Naive B cell (primary cell): ENCODE data around the gene C1orf159. TPM values are rescaled to one million over a fixed set of nuclear protein-coding genes. Genes with fewer than 3 reads are reported as not detected.

Source experiments
- ATAC-seq, 2 donors: fragments of 150-1000 bp; cut with Tn5 transposase; 2 replicates each; pipeline ENCODE4 v1.10.0; 2021; ENCODE audit warnings: low read depth in 2 of 2, mild to moderate bottlenecking in 2 of 2, moderate library complexity in 2 of 2
- DNase-seq: peaks from one replicate; pipeline ENCODE4 v3.0.0; 2022
- H3K27ac Mint-ChIP-seq, 6 donors: one replicate each; pipeline ENCODE4 v1.8.0; 2020 to 2022; ENCODE audit warnings: mild to moderate bottlenecking in 6 of 6, mixed read lengths in 6 of 6, moderate library complexity in 5 of 6, inconsistent platforms in 2 of 6
- H3K27me3 Mint-ChIP-seq, 3 donors: one replicate each; pipeline ENCODE4 v1.8.0; 2021 to 2022; ENCODE audit warnings: mixed read lengths in 3 of 3, mild to moderate bottlenecking in 1 of 3
- H3K36me3 Mint-ChIP-seq, 2 donors: one replicate each; pipeline ENCODE4 v1.8.0; 2020 to 2022; ENCODE audit warnings: mixed read lengths in 2 of 2, inconsistent platforms in 1 of 2, mild to moderate bottlenecking in 1 of 2
- H3K4me1 Mint-ChIP-seq, 3 donors: one replicate each; pipeline ENCODE4 v1.8.0; 2020 to 2022; ENCODE audit warnings: mixed read lengths in 3 of 3, inconsistent platforms in 1 of 3, mild to moderate bottlenecking in 1 of 3, moderate library complexity in 1 of 3
- H3K4me3 Mint-ChIP-seq, 8 donors: one replicate each; pipeline ENCODE4 v1.8.0; 2020 to 2022; ENCODE audit warnings: mild to moderate bottlenecking in 8 of 8, mixed read lengths in 8 of 8, moderate library complexity in 8 of 8, inconsistent platforms in 2 of 8
- H3K9me3 Mint-ChIP-seq, 7 donors: one replicate each; pipeline ENCODE4 v1.8.0; 2020 to 2022; ENCODE audit warnings: mixed read lengths in 7 of 7, mild to moderate bottlenecking in 5 of 7, inconsistent platforms in 2 of 7, moderate library complexity in 1 of 7
- polyA plus RNA-seq, 6 donors: library from polyadenylated mRNA; unstranded; fragments of 300-500 nt; fragmentation: Illumina TruSeq; gene quantifications; one replicate each; pipeline ENCODE4 v1.2.3, GENCODE V29; 2021; ENCODE audit warnings: low read depth in 6 of 6

C1orf159 gene
- polyA plus RNA-seq, 6 donors from 2014 or later, result 2.0 to 6.3 (median 4.3) TPM; not detected in 1

- Mint-ChIP-seq H3K4me3 (no peak overlapping the region), H3K27me3 (peaks cover 0 to 18% (median 13%) of the 10 kb centered on the region in 3 donors), H3K4me1 (peaks cover 8 to 19% (median 11%) of the 10 kb centered on the region in 3 donors), H3K27ac (no peak overlapping the region), H3K9me3 (peaks cover 0 to 5% (median 0%) of the 10 kb centered on the region in 7 donors), H3K36me3 (no peaks in the 10 kb centered on the region)
- no peak for DNase-seq
- ATAC-seq, result no peak
Observed at GRCh38 chr1:1054971-1055370, 60.9 kb downstream of the C1orf159 start.

DNA sequence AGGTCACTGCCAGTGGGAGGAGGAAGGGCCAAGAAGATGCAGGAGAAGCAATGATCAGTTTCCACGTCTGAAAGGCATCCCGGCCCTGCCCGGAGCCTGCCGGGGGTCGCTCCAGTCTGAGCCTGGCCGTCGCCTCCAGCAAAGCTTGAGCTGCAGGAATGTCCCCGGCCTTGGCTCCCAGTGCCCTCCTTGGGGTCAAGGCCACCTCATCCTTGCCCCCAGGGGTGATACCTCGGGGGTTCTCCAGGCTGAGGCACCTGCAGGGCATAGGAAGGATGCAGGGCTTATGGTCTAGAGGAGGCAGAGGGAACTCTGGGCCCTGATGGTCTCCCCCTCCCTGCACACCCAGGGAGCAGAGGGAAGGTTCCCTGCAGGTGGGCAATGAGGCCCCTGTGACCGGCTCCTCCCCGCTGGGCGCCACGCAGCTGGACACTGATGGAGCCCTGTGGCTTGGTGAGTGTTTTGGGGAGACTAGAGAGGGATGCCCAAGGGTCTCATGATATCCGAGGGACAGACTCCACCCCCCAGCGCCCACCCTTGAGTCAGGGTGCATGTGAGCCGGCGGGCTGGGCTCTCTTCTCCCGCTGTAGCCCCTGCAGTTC, 61.7 kb downstream of the C1orf159 start:
- Mint-ChIP-seq H3K4me1 (peaks cover 8 to 19% (median 10%) of the 10 kb centered on the region in 3 donors), H3K27me3 (peaks cover 0 to 17% (median 13%) of the 10 kb centered on the region in 3 donors), H3K4me3 (no peak overlapping the region), H3K27ac (no peak overlapping the region), H3K36me3 (no peaks in the 10 kb centered on the region), H3K9me3 (peaks cover 0 to 5% (median 0%) of the 10 kb centered on the region in 7 donors)
- ATAC-seq (no peak), DNase-seq (no peak)

GRCh38 chr1:1053682-1054081, 62.2 kb downstream of the C1orf159 start:
- DNase-seq, result no peak
- H3K9me3 Mint-ChIP-seq, result peaks cover 0 to 5% (median 0%) of the 10 kb centered on the region in 7 donors
- H3K4me1 Mint-ChIP-seq, result peaks cover 4 to 15% (median 7%) of the 10 kb centered on the region in 3 donors
- ATAC-seq, result no peak
- H3K27ac Mint-ChIP-seq, result no peak overlapping the region
- no peaks in the 10 kb centered on the region for H3K36me3 Mint-ChIP-seq
- peaks cover 0 to 13% (median 9%) of the 10 kb centered on the region in 3 donors for H3K27me3 Mint-ChIP-seq
- no peak overlapping the region for H3K4me3 Mint-ChIP-seq

DNA sequence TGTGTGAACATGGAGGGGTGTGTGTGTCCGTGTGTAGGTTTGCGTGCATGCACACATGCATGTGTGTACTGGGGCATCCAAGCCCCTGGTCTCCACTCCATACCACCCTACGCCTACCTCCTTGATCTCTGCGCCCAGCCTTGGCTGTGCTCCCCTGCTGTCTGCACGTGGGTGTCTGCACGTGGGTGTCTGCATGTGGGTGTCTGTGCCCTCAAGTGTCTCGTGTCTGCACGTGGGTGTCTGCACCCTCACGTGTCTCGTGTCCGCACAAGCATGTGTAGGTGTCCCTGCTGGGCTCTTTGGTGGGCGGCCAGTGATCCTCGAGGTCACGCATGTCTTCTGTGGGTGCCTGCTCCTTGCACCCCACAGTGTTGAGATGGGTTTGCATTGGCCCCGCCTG, 62.9 kb downstream of the C1orf159 start:
- H3K27ac Mint-ChIP-seq, result no peak overlapping the region
- peaks cover 0 to 9% (median under 1%) of the 10 kb centered on the region in 3 donors for H3K4me1 Mint-ChIP-seq
- peaks cover 0 to 5% (median 0%) of the 10 kb centered on the region in 7 donors for H3K9me3 Mint-ChIP-seq
- H3K36me3 Mint-ChIP-seq, result no peaks in the 10 kb centered on the region
- peaks cover 0 to 6% (median 2%) of the 10 kb centered on the region in 3 donors for H3K27me3 Mint-ChIP-seq
- DNase-seq, result no peak
- ATAC-seq, result no peak
- H3K4me3 Mint-ChIP-seq, result no peak overlapping the region

- Mint-ChIP-seq H3K27ac (no peak overlapping the region), H3K27me3 (no peaks in the 10 kb centered on the region), H3K4me1 (peaks cover 0 to 9% (median 0%) of the 10 kb centered on the region in 3 donors), H3K4me3 (no peak overlapping the region), H3K36me3 (no peaks in the 10 kb centered on the region), H3K9me3 (peaks cover 0 to 5% (median 0%) of the 10 kb centered on the region in 7 donors)
- DNase-seq, result no peak
- ATAC-seq, result no peak
Observed at GRCh38 chr1:1052003-1052840, 63.7 kb downstream of the C1orf159 start.

DNA sequence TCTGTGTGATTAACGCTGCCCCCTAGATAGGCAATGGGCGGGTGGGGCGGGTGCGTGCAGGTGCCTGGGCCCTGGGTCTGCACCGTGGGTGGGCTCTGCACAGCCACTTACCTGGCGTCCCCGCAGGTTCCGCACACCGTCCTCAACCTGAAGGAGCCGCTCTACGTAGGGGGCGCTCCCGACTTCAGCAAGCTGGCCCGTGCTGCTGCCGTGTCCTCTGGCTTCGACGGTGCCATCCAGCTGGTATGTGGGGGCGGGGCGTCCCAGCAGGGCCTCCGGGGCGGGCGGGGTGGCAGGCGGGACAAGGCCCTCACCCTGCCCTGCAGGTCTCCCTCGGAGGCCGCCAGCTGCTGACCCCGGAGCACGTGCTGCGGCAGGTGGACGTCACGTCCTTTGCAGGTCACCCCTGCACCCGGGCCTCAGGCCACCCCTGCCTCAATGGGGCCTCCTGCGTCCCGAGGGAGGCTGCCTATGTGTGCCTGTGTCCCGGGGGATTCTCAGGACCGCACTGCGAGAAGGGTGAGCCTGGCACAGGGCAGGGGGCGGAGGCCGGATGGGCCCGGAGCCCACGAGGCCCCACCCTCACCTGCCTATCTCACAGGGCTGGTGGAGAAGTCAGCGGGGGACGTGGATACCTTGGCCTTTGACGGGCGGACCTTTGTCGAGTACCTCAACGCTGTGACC, 64.6 kb downstream of the C1orf159 start:
- Mint-ChIP-seq H3K9me3 (peaks cover 0 to 5% (median 0%) of the 10 kb centered on the region in 7 donors), H3K27ac (no peak overlapping the region), H3K27me3 (no peaks in the 10 kb centered on the region), H3K36me3 (no peaks in the 10 kb centered on the region), H3K4me3 (no peak overlapping the region), H3K4me1 (peaks cover 0 to 9% (median 0%) of the 10 kb centered on the region in 3 donors)
- ATAC-seq (no peak), DNase-seq (no peak)

DNA sequence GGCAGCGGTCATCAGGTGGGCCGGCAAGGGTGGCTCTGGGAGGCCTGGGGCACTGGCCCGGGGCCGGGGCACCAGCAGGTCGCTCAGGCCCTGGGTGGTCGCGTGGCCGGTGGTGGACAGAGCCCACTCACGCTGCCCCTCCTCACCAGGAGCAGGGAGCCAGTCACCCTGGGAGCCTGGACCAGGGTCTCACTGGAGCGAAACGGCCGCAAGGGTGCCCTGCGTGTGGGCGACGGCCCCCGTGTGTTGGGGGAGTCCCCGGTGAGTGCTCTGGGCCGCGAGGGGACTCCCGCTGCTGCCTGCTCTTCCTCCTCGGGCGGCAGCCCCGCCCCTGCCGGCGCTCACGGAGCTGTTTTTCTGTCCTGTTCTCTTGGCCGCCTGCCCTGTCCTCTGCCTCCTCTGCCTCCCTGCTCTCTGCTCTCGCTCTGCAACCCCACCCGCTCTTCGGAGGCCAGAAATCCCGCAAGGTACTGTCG, 65.3 kb downstream of the C1orf159 start:
- Mint-ChIP-seq H3K27me3 (no peaks in the 10 kb centered on the region), H3K4me3 (no peak overlapping the region), H3K27ac (peak overlapping the region in 1 of 6 donors; percentile 49), H3K4me1 (peaks cover 0 to 9% (median 0%) of the 10 kb centered on the region in 3 donors), H3K36me3 (no peaks in the 10 kb centered on the region), H3K9me3 (peaks cover 0 to 5% (median 0%) of the 10 kb centered on the region in 7 donors)
- ATAC-seq, result peak in 1 of 2 donors; percentile 67
- no peak for DNase-seq

DNA sequence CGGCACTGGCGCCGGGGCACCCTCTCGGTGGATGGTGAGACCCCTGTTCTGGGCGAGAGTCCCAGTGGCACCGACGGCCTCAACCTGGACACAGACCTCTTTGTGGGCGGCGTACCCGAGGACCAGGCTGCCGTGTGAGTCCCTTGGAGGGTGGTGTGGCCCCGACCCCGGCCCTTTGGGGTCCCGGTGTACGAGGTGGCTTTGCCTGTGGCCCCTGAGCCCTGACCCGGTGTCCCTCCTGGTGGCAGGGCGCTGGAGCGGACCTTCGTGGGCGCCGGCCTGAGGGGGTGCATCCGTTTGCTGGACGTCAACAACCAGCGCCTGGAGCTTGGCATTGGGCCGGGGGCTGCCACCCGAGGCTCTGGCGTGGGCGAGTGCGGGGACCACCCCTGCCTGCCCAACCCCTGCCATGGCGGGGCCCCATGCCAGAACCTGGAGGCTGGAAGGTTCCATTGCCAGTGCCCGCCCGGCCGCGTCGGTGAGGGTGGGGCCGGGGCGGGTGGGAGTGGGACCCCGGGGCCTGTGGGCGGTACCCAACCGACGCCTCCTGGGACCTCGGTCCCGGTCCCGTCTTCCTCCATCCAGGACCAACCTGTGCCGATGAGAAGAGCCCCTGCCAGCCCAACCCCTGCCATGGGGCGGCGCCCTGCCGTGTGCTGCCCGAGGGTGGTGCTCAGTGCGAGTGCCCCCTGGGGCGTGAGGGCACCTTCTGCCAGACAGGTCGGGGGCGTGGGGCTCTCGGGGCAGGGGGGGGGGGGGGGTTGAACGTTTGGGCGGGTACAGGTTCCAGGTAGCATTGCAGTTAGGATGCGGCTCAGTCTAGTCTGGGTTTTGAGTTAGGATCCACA, 66.3 kb downstream of the C1orf159 start:
- H3K36me3 Mint-ChIP-seq, result no peaks in the 10 kb centered on the region
- no peak overlapping the region for H3K27ac Mint-ChIP-seq
- H3K9me3 Mint-ChIP-seq, result peaks cover 0 to 5% (median 0%) of the 10 kb centered on the region in 7 donors
- H3K27me3 Mint-ChIP-seq, result no peaks in the 10 kb centered on the region
- no peak overlapping the region for H3K4me3 Mint-ChIP-seq
- ATAC-seq, result no peak
- peaks cover 0 to 9% (median 0%) of the 10 kb centered on the region in 3 donors for H3K4me1 Mint-ChIP-seq
- no peak for DNase-seq

DNA sequence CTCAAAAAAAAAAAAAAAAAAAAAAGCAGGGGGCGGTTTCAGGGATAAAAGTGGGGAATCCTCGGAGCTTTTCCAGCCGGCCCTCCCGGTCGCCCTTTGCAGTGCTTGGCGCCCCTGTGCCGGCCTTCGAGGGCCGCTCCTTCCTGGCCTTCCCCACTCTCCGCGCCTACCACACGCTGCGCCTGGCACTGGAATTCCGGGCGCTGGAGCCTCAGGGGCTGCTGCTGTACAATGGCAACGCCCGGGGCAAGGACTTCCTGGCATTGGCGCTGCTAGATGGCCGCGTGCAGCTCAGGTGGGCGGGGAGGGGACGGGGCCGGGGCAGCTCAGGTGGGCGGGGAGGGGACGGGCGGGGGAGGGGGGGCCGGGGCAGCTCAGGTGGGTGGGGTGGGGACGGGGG, 67.1 kb downstream of the C1orf159 start:
- Mint-ChIP-seq H3K4me3 (no peak overlapping the region), H3K9me3 (peaks cover 0 to 5% (median 0%) of the 10 kb centered on the region in 7 donors), H3K27ac (no peak overlapping the region), H3K27me3 (no peaks in the 10 kb centered on the region), H3K4me1 (peaks cover 0 to 9% (median 0%) of the 10 kb centered on the region in 3 donors), H3K36me3 (no peaks in the 10 kb centered on the region)
- no peak for DNase-seq
- no peak for ATAC-seq

GRCh38 chr1:1047963-1048362, 67.9 kb downstream of the C1orf159 start:
- no peak for ATAC-seq
- H3K27me3 Mint-ChIP-seq, result no peaks in the 10 kb centered on the region
- peaks cover 0 to 11% (median 3%) of the 10 kb centered on the region in 3 donors for H3K4me1 Mint-ChIP-seq
- DNase-seq, result no peak
- H3K27ac Mint-ChIP-seq, result no peak overlapping the region
- H3K4me3 Mint-ChIP-seq, result no peak overlapping the region
- H3K36me3 Mint-ChIP-seq, result no peaks in the 10 kb centered on the region
- H3K9me3 Mint-ChIP-seq, result peaks cover 0 to 5% (median 0%) of the 10 kb centered on the region in 7 donors

DNA sequence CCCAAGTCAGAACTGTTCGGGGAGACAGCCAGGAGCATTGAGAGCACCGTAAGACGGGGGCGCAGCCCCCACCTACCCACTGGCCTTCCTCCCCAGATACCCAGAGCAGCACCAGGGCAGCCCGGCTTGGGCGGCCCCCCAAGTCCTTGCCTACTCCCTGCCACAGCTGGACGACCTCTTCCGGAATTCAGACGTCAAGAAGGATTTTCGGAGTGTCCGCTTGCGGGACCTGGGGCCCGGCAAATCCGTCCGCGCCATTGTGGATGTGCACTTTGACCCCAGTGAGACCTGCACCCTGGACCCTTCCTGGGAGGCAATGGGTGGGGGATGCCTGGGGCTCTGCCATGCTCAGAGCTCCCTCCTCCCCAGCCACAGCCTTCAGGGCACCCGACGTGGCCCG, 68.5 kb downstream of the C1orf159 start:
- no peak overlapping the region for H3K4me3 Mint-ChIP-seq
- H3K27me3 Mint-ChIP-seq, result no peaks in the 10 kb centered on the region
- H3K36me3 Mint-ChIP-seq, result no peaks in the 10 kb centered on the region
- ATAC-seq (no peak), DNase-seq (no peak)
- H3K4me1 Mint-ChIP-seq, result peaks cover 0 to 9% (median 4%) of the 10 kb centered on the region in 3 donors
- H3K9me3 Mint-ChIP-seq, result peaks cover 0 to 3% (median 0%) of the 10 kb centered on the region in 7 donors
- no peak overlapping the region for H3K27ac Mint-ChIP-seq

GRCh38 chr1:1046767-1047166, 69.1 kb downstream of the C1orf159 start:
- H3K4me3 Mint-ChIP-seq, result no peak overlapping the region
- peaks cover 0 to 7% (median 4%) of the 10 kb centered on the region in 3 donors for H3K4me1 Mint-ChIP-seq
- H3K27ac Mint-ChIP-seq, result no peak overlapping the region
- no peak for ATAC-seq
- no peak for DNase-seq
- H3K27me3 Mint-ChIP-seq, result no peaks in the 10 kb centered on the region
- no peaks in the 10 kb centered on the region for H3K36me3 Mint-ChIP-seq
- peaks cover 0 to 3% (median 0%) of the 10 kb centered on the region in 7 donors for H3K9me3 Mint-ChIP-seq
